Left ventricle myocardium inferior (tissue), 1 donor: ENCODE data around the gene CRK. TPM values are rescaled to one million over a fixed set of nuclear protein-coding genes. Genes with fewer than 3 reads are reported as not detected.
A peak's percentile ranks its signal among the peaks of the same experiment; 100 is the strongest.
"Not testable (repeated sequence)": the region's sequence is repeated elsewhere in the genome, so short reads cannot be mapped to it uniquely, and the experiment has no call there.

Experiments used
- DNase-seq: peaks from one replicate; pipeline ENCODE4 v3.0.0-alpha.2; 2020
- H3K27ac ChIP-seq: fragments of 200-600 bp; replicated peaks from 2 replicates; pipeline ENCODE4 v1.8.0; 2021
- H3K27me3 ChIP-seq: fragments of 200-600 bp; 2 replicates; pipeline ENCODE4 v1.8.0; 2021; ENCODE audit warnings: low read depth
- H3K36me3 ChIP-seq: fragments of 200-600 bp; 2 replicates; pipeline ENCODE4 v1.8.0; 2021
- H3K4me1 ChIP-seq: fragments of 200-600 bp; 2 replicates; pipeline ENCODE4 v1.8.0; 2021
- H3K4me3 ChIP-seq: fragments of 200-600 bp; 2 replicates; pipeline ENCODE4 v1.8.0; 2021; ENCODE audit warnings: mild to moderate bottlenecking, moderate library complexity
- H3K9me3 ChIP-seq: fragments of 200-600 bp; replicated peaks from 2 replicates; pipeline ENCODE4 v1.8.0; 2021
- intact Hi-C: fragments of 100-400 bp; cut with micrococcal nuclease; formaldehyde crosslinking; loops from one replicate; pipeline ENCODE4 v1.11.0; 2022
- total RNA-seq: library from RNA; stranded (reverse); fragmentation: NEBNext Ultra II Directional; extraction: Animal tissue kit (Norgen Biotek cat#: 25700); gene quantifications from one replicate; pipeline ENCODE4 v1.2.1, GENCODE V29; 2021
- TF ChIP-seq, protein P1 (sequence below): fragments of 200-600 bp; IDR thresholded peaks from 2 replicates; pipeline ENCODE4 v1.8.0; 2021; ENCODE audit warnings: antibody characterized with exemption, mild to moderate bottlenecking, borderline replicate concordance
- donor health status: DM: no; HTN: yes; CAD: no; lungs with severe emphysema.

CRK gene
- total RNA-seq, 1 donor from 2014 or later: 37.5 TPM

- TF ChIP-seq, protein P1, sequence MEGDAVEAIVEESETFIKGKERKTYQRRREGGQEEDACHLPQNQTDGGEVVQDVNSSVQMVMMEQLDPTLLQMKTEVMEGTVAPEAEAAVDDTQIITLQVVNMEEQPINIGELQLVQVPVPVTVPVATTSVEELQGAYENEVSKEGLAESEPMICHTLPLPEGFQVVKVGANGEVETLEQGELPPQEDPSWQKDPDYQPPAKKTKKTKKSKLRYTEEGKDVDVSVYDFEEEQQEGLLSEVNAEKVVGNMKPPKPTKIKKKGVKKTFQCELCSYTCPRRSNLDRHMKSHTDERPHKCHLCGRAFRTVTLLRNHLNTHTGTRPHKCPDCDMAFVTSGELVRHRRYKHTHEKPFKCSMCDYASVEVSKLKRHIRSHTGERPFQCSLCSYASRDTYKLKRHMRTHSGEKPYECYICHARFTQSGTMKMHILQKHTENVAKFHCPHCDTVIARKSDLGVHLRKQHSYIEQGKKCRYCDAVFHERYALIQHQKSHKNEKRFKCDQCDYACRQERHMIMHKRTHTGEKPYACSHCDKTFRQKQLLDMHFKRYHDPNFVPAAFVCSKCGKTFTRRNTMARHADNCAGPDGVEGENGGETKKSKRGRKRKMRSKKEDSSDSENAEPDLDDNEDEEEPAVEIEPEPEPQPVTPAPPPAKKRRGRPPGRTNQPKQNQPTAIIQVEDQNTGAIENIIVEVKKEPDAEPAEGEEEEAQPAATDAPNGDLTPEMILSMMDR: no peak
- Histone ChIP-seq H3K27me3 (no peaks in the 10 kb centered on the region), H3K4me1 (peaks cover 100% of the 10 kb centered on the region), H3K9me3 (no peaks in the 10 kb centered on the region), H3K36me3 (no peaks in the 10 kb centered on the region), H3K27ac (peak overlapping the region; percentile 58), H3K4me3 (peak overlapping the region; percentile 15)
- no peak for DNase-seq
- intact Hi-C loops: no loop called here
These were observed 76.1 kb downstream of the CRK start for GRCh38 chr17:1379930-1380313.

GRCh38 chr17:1379208-1379929, 76.7 kb downstream of the CRK start:
- TF ChIP-seq, protein P1: no peak
- peaks cover 100% of the 10 kb centered on the region for H3K4me1 ChIP-seq
- H3K27ac ChIP-seq: peak overlapping the region; percentile 58
- intact Hi-C loops: no loop called here
- DNase-seq: no peak
- no peaks in the 10 kb centered on the region for H3K36me3 ChIP-seq
- H3K9me3 ChIP-seq: no peaks in the 10 kb centered on the region
- H3K4me3 ChIP-seq: no peak overlapping the region
- H3K27me3 ChIP-seq: no peaks in the 10 kb centered on the region

- Histone ChIP-seq H3K4me1 (peaks cover 100% of the 10 kb centered on the region), H3K27ac (peak overlapping the region; percentile 58)
- H3K4me3 ChIP-seq, intact Hi-C loops, DNase-seq, H3K9me3 ChIP-seq, H3K36me3 ChIP-seq, H3K27me3 ChIP-seq: not testable (repeated sequence)
These were observed 77.6 kb downstream of the CRK start for GRCh38 chr17:1378476-1378860.

DNA sequence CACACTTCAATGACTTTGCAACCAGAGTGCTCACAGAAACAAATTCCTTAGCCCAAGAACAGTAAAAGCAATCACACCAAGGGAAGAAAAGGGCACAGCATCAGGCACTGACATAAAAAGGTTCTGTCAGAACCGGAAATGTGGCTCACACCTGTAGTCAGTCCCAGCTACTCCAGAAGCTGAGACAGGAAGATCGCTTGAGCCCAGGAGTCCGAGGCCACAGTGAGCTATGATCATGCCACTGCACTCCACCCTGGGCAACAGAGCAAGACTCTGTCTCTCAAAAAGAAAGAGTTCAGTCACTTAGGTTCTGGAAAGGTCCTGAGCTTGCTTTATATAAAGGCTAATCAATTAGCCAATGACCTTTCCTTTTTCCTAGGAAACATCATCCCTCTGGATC, 78.7 kb downstream of the CRK start:
- Histone ChIP-seq H3K27me3 (no peaks in the 10 kb centered on the region), H3K9me3 (no peaks in the 10 kb centered on the region), H3K4me3 (no peak overlapping the region), H3K36me3 (peaks cover 11% of the 10 kb centered on the region), H3K4me1 (peaks cover 100% of the 10 kb centered on the region), H3K27ac (peak overlapping the region; percentile 1)
- intact Hi-C loops: no loop called here
- TF ChIP-seq, protein P1: no peak
- no peak for DNase-seq

DNA sequence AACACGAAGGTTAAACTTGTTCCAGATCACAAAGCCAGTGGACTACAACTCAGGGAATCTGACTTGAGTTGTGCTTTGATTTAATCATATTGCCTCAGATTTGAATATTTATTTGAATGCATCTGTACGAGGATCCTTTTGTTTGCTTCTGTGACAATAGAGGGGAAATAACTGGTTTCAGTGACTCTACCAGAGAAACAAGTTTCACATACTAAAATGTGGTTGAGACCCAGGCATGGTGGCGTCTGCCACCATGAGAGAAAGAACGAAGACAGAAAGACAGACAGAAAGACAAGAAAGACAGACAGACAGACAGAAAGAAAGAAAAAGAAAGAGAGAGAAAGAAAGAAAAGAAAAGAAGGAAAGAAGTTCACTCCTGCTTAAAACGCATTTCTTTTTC, 80.0 kb downstream of the CRK start:
- intact Hi-C loops: no loop called here
- no peaks in the 10 kb centered on the region for H3K27me3 ChIP-seq
- TF ChIP-seq, protein P1: no peak
- H3K27ac ChIP-seq: peak overlapping the region; percentile 18
- H3K4me1 ChIP-seq: peaks cover 100% of the 10 kb centered on the region
- H3K9me3 ChIP-seq: no peaks in the 10 kb centered on the region
- no peak for DNase-seq
- H3K4me3 ChIP-seq: peak overlapping the region; percentile 3
- H3K36me3 ChIP-seq: peaks cover 11% of the 10 kb centered on the region

- peak overlapping the region; percentile 18 for H3K27ac ChIP-seq
- peak overlapping the region; percentile 3 for H3K4me3 ChIP-seq
These were observed 80.4 kb downstream of the CRK start for GRCh38 chr17:1375615-1376014.

More at GRCh38 chr17:1375615-1376014, 80.4 kb downstream of the CRK start:
- DNase-seq: no peak
- Histone ChIP-seq H3K9me3 (no peaks in the 10 kb centered on the region), H3K4me1 (peaks cover 100% of the 10 kb centered on the region), H3K27me3 (no peaks in the 10 kb centered on the region), H3K36me3 (peaks cover 11% of the 10 kb centered on the region)
- intact Hi-C loops: no loop called here
- TF ChIP-seq, protein P1: no peak
